ENCODE results near the gene ABCA3.
A peak's percentile ranks its signal among the peaks of the same experiment; 100 is the strongest.

ABCA3 gene

DNA sequence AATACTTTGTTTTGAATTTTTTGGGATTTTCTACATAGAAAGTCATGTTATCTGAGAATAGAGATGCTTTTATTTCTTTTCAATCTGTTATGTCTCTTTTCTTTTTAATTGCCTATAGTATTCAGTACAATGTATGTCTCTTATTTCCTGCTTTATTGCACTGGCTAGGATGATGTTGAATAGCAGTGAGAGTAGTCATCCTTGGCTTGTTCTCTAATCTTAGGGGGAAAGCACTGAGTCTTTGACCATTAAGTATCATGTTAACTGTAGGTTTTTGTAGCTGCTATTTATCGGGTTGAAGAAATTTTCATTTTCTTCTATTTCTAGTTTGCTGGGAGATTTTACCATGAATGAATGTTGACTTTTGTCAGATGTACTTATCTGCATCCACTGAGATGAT lies 10.0 kb upstream of the ABCA3 start:
- DNase-seq (ENCODE audit: low spot score): no peak

DNA sequence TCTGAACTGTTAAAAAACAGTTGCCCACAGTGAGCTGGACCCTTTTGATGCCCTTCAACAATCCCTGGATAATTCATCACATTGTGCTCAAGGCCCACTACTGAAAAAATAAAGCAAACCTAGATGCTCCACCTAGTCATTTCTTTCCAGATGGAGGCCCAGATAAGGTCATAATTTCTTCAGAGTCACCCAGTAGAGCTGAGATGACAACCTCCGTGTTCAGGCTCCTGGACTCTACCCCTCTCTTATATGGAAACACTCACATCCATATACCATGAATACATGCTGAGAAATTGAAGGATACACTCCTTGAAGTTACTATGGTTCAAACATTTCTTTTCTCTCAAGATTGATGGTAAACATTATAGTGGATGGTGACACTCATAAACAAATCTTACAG lies 2.7 kb upstream of the ABCA3 start:
- no peak for DNase-seq (ENCODE audit: low spot score)

GRCh38 chr16:2341456-2342447 lies 1.2 kb upstream of the ABCA3 start:
- no peak for DNase-seq (ENCODE audit: low spot score)

DNA sequence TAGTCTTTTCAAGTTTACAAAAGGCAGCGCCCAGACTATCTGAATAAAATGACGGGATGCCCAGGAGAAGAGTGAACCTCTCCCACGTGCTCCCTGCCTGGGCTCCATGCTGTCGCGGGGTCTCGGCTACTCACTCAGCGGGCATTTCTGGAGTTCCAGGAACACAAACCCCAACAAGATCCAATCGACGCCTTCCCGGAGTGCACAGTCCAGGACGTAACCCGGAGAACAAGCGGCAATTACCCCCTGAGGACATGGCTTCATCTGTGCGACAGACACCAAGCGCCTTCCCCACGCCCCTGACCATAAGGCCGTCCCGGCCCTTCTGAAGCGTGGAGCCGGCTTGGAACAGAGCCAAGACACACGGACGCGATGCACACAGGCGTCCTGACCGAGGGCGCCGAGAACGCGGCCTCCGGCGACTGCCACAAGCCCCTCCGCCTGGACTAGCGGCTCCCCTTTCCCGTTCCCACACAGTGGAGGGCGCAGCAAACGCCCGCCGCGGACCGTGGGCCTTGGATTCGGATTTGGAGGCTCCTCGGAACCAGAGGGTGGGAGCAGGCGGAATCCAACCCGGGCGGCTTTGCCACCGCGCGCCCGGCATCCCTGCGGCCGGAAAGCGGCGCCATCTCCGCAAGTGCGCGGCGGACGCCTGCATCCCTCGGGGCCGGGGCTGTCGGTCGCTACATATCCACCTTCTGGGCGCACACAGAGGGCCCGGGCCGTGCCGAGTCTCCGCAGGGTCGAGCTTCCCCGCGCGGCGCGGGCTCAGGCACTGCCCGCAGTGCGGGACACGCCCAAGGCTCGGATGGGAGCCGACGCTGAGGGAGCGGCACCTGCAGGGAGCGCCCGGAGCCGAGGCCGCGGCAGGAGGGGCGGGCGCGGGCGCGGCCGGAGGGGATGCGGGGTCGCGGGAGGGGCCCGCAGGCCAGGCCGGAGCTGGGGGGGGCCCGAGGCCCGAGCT lies 725 bp downstream of the ABCA3 start:
- DNase-seq (ENCODE audit: low spot score): peak; percentile 48

DNA sequence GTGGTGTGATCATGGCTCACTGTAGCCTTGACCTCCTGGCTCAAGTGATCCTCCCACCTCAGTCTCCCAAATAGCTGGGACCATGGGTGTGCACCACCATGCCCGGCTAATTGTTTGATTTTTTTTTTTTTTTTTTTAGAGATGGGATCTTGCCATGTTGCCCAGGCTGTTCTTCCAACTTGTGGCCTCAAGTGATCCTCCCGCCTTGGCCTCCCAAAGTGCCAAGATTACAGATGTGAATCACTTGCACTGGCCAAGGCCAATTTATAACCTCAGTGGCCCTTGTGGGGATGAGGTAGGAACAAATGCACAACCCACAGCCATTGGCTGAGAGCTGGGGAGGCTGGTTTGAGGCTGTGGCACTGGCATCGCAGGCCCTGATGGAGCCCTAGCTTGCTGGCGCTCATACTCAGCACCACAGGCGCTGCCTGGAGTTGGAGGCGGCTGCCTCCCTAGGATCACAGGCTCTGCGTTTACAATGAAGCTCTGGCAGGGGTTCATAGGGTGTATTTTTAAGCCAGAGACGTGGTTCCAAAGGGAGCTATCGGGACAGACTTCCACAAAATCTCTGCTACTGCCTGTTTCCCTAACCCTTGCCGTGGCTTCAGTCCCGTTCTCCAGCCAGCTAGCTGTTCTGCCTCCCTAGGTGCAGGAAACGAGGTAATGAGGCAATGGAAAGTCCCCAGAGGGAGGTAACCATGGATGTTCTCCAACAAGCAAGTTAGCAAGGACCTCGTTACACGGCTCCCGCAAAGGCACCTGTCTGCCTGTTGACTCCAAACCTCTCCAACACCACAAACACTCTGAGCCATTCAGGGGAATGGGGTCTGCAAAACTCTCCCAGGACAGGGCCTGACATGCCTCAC lies 2.9 kb downstream of the ABCA3 start:
- DNase-seq (ENCODE audit: low spot score): no peak

DNA sequence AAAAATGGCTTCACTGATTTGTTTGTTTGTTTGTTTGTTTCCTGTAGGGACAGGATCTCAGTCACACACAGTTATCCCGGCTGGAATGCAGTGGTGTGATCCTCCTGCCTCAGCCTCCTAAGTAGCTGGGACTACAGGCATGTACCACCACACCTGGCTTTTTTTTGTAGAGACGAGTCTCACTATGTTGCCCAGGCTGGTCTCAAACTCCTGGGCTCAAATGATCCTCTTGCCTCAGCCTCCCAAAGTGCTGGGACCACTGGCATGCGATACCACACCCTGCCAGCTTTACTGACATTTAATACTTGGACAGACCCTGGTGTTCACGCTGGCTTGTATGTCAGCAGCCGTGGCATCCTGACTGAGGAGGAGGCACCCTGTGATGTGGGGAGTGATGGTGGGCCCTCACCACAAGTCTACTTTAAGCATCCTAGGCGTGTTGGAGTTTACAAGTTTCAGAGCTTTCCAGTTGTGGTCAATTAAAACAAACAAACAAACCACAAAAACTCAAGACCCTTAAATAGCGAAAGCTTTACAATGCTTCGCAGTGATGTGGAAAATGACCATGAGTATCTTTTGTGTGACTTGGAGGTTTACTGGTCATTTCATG lies 5.1 kb downstream of the ABCA3 start:
- peak; percentile 80 for DNase-seq (ENCODE audit: low spot score)

GRCh38 chr16:2333772-2334379 lies 6.7 kb downstream of the ABCA3 start:
- DNase-seq (ENCODE audit: low spot score): peak; percentile 68

DNA sequence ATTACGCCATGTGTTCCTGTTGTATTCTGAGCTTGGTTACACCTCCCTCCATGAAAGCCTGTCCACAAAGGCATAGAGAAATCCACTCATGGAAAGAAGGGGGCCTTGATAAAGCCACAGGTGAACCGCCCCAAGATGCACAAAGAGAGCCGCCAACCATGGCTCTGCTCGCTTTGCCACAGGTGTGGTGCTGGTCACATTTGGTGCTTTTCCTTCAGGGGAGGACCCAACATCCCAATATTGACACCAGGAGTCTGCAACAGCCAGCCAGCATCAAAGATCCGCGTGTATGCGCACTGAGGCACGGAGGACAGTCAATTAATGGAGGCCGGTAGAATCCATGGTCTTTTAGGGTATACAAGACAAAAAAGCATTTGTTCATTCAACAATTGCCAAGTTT lies 7.3 kb downstream of the ABCA3 start:
- DNase-seq (ENCODE audit: low spot score): no peak

DNA sequence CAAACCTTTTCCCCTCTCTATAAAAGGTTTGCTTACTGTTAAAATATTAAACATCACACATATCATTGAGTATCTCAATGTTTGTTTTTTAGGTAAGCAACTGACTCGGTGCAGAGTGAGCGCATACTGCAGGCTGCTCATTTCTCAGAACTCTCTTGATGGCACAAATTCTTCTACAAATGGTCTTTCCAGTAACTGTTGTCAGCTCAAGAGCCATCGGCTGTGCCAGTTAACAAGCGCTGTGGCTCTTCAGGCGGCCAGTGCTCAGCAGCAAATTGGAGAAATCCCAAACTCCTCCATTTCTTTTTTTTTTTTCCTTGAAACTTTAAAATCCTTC lies 8.6 kb downstream of the ABCA3 start:
- no peak for DNase-seq (ENCODE audit: low spot score)

- no peak for DNase-seq (ENCODE audit: low spot score)
Observed at GRCh38 chr16:2331199-2331930, 9.2 kb downstream of the ABCA3 start.

- DNase-seq (ENCODE audit: low spot score): no peak
Observed at GRCh38 chr16:2329532-2329931, 11.0 kb downstream of the ABCA3 start.

DNA sequence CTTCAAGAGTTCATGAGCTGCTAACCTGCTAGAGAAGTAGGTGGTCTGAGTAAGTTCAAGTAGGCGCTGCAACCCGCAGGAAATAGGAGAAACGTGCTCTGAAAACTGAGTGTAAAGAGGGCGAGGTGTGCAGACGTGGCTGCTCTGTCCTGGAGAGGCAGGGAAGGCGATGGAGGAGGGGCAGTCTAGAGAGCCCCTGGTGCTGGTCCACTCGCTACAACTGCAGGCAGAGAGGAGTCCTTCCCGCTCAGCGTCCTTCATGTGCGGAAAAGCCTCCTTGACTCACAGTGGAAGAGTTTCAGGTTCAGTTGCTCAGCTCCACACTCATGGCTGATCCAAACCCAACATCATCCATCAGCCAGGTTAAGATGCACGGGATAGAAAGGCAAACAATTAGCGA lies 12.1 kb downstream of the ABCA3 start:
- DNase-seq (ENCODE audit: low spot score): no peak

GRCh38 chr16:2326191-2326590 lies 14.3 kb downstream of the ABCA3 start:
- DNase-seq (ENCODE audit: low spot score): no peak

- DNase-seq (ENCODE audit: low spot score): no peak
Observed at GRCh38 chr16:2325791-2326190, 14.7 kb downstream of the ABCA3 start.

DNA sequence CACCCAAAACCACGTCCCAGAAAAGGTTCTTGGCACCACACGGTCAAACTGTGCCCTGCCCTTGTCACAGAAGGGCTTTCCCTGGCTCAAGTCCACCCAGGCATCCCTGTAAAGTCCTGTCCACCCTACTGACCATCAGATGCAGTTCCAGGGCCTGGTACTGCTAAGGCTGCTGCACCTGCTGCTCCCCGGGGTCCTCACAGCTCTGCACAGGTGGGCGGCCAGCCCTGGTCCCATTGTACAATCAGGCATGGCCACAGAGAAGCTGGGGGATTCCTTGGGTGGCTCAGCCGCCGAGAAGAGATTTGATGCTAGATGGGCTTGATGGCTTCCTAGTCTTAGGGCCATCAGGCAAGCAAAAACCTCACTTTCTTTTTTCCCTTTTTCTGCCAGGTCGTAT lies 15.3 kb downstream of the ABCA3 start:
- DNase-seq (ENCODE audit: low spot score): no peak

DNA sequence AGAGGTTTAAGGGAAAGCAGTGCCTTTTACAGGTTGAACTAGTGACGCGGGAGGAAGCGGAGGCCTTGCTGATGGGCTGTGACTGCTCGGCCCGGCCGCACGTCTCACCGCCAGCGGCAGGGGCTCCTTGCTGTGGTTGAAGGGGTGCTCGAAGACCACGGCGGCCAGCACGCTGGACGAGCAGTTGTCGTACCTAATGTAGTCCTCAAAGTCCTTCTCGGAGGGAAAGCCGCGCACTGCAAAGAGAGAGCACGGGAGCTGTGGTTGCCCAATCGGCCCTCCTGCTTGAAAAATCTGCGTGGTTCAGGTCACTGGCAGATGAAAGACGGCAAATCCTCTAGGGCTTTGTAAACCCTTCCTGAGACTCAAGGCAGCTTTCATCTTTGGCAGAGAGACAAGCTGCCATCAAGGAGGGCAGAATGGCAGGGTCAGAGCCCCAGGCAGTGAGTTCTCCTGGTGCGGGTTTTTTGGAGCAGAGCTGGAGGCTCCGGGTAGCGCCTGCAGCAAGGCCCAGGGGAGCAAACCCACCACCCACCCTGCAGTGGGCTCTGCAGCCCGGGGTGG lies 16.1 kb downstream of the ABCA3 start:
- no peak for DNase-seq (ENCODE audit: low spot score)

- no peak for DNase-seq (ENCODE audit: low spot score)
Observed at GRCh38 chr16:2323701-2324100, 16.8 kb downstream of the ABCA3 start.

DNA sequence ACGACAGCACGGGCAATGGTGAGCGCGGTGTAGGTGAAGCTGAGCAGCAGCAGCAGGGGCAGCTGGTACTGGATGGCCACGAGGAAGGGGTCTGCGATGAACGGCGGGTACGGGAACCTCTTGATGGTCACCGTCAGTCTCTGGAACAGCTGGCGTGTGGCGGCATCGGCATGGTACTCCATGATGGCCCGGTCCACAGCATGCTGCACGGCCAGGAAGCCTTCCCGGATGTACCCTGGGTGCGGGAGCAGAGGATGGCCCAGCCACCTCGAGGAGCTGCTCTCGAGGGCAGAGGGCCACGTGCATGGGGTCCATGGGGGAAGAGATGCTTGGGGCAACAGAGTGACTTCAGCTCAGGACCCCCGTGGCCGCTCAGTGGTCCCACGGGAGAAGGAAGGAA lies 20.9 kb downstream of the ABCA3 start:
- DNase-seq (ENCODE audit: low spot score): no peak

GRCh38 chr16:2317231-2318020 lies 23.1 kb downstream of the ABCA3 start:
- no peak for DNase-seq (ENCODE audit: low spot score)
